ES-I3 (cell line): ENCODE results near the gene TVP23B.
A peak's percentile ranks its signal among the peaks of the same experiment; 100 is the strongest.
"Not testable (repeated sequence)": the region's sequence is repeated elsewhere in the genome, so short reads cannot be mapped to it uniquely, and the experiment has no call there.

Experiments used
- H3K36me3 ChIP-seq: 2 replicates; pipeline ENCODE4 v1.6.1; 2013; ENCODE audit warnings: mild to moderate bottlenecking, low read length, control low read depth, moderate library complexity; ENCODE audit not compliant: insufficient read depth
- H3K4me1 ChIP-seq: 2 replicates; pipeline ENCODE4 v1.6.1; 2013; ENCODE audit warnings: mild to moderate bottlenecking, control low read depth, low read length; ENCODE audit not compliant: insufficient read depth
- H3K9ac ChIP-seq: 2 replicates; pipeline ENCODE4 v1.6.1; 2013; ENCODE audit warnings: low read depth, mild to moderate bottlenecking, low read length, moderate library complexity
- H3K9me3 ChIP-seq: 2 replicates; pipeline ENCODE4 v1.6.1; 2013; ENCODE audit warnings: mild to moderate bottlenecking, low read length, moderate library complexity; ENCODE audit not compliant: control insufficient read depth, insufficient read depth

Gene TVP23B

GRCh38 chr17:18780991-18781718 is at the start of gene TVP23B:
Gene TVP23B, plus strand, starts transcription at chr17:18781183. Its CDS starts 111 bp downstream, at chr17:18781294.
- H3K36me3 ChIP-seq, H3K4me1 ChIP-seq, H3K9me3 ChIP-seq: not testable (repeated sequence)
- H3K9ac ChIP-seq = peak within 1 kb of the TSS; percentile 65; the same call in 1 of the 2 replicates

- H3K4me1 ChIP-seq, H3K36me3 ChIP-seq, H3K9ac ChIP-seq, H3K9me3 ChIP-seq: not testable (repeated sequence)
These were observed 48.5 kb upstream of the TVP23B start for GRCh38 chr17:18732438-18732837.

- H3K9me3 ChIP-seq, H3K36me3 ChIP-seq, H3K4me1 ChIP-seq, H3K9ac ChIP-seq: not testable (repeated sequence)
These were observed 47.6 kb upstream of the TVP23B start for GRCh38 chr17:18733350-18733749.

GRCh38 chr17:18739616-18740391 is 41.2 kb upstream of the TVP23B start:
- not testable (repeated sequence) for H3K36me3 ChIP-seq, H3K4me1 ChIP-seq, H3K9ac ChIP-seq, H3K9me3 ChIP-seq

GRCh38 chr17:18741228-18741627 is 39.8 kb upstream of the TVP23B start:
- H3K9me3 ChIP-seq, H3K4me1 ChIP-seq, H3K36me3 ChIP-seq, H3K9ac ChIP-seq: not testable (repeated sequence)

GRCh38 chr17:18743699-18744421 is 37.1 kb upstream of the TVP23B start, which contains the start of gene FBXW10:
Gene FBXW10, plus strand, starts transcription at chr17:18744054. Its CDS starts 191 bp downstream, at chr17:18744245.
- H3K9me3 ChIP-seq, H3K36me3 ChIP-seq, H3K4me1 ChIP-seq, H3K9ac ChIP-seq: not testable (repeated sequence)

- not testable (repeated sequence) for H3K9me3 ChIP-seq, H3K36me3 ChIP-seq, H3K4me1 ChIP-seq, H3K9ac ChIP-seq
These were observed 36.3 kb upstream of the TVP23B start for GRCh38 chr17:18744726-18745125.

GRCh38 chr17:18746551-18746950 is 34.4 kb upstream of the TVP23B start:
- not testable (repeated sequence) for H3K4me1 ChIP-seq, H3K9ac ChIP-seq, H3K36me3 ChIP-seq, H3K9me3 ChIP-seq

GRCh38 chr17:18747501-18747900 is 33.5 kb upstream of the TVP23B start:
- not testable (repeated sequence) for H3K9me3 ChIP-seq, H3K4me1 ChIP-seq, H3K36me3 ChIP-seq, H3K9ac ChIP-seq

GRCh38 chr17:18750242-18750641 is 30.7 kb upstream of the TVP23B start:
- not testable (repeated sequence) for H3K36me3 ChIP-seq, H3K9me3 ChIP-seq, H3K9ac ChIP-seq, H3K4me1 ChIP-seq

- H3K4me1 ChIP-seq, H3K9ac ChIP-seq, H3K9me3 ChIP-seq, H3K36me3 ChIP-seq: not testable (repeated sequence)
These were observed 27.1 kb upstream of the TVP23B start for GRCh38 chr17:18753829-18754409.

- not testable (repeated sequence) for H3K9ac ChIP-seq, H3K9me3 ChIP-seq, H3K4me1 ChIP-seq, H3K36me3 ChIP-seq
These were observed 25.0 kb upstream of the TVP23B start for GRCh38 chr17:18755969-18756368.

GRCh38 chr17:18757368-18758044 is 23.5 kb upstream of the TVP23B start:
- not testable (repeated sequence) for H3K4me1 ChIP-seq, H3K9ac ChIP-seq, H3K9me3 ChIP-seq, H3K36me3 ChIP-seq

GRCh38 chr17:18758344-18758743 is 22.6 kb upstream of the TVP23B start:
- not testable (repeated sequence) for H3K36me3 ChIP-seq, H3K9me3 ChIP-seq, H3K9ac ChIP-seq, H3K4me1 ChIP-seq
